HG03439 (cell line): ENCODE data around the gene MBD3.
"Not testable (repeated sequence)": the region's sequence is repeated elsewhere in the genome, so short reads cannot be mapped to it uniquely, and the experiment has no call there.

Experiments used
- ATAC-seq: cut with Tn5 transposase; IDR thresholded peaks from one replicate; pipeline ENCODE4 v1.9.1; 2021; ENCODE audit warnings: mild to moderate bottlenecking, moderate library complexity; ENCODE audit not compliant: unreplicated experiment

MBD3 gene

DNA sequence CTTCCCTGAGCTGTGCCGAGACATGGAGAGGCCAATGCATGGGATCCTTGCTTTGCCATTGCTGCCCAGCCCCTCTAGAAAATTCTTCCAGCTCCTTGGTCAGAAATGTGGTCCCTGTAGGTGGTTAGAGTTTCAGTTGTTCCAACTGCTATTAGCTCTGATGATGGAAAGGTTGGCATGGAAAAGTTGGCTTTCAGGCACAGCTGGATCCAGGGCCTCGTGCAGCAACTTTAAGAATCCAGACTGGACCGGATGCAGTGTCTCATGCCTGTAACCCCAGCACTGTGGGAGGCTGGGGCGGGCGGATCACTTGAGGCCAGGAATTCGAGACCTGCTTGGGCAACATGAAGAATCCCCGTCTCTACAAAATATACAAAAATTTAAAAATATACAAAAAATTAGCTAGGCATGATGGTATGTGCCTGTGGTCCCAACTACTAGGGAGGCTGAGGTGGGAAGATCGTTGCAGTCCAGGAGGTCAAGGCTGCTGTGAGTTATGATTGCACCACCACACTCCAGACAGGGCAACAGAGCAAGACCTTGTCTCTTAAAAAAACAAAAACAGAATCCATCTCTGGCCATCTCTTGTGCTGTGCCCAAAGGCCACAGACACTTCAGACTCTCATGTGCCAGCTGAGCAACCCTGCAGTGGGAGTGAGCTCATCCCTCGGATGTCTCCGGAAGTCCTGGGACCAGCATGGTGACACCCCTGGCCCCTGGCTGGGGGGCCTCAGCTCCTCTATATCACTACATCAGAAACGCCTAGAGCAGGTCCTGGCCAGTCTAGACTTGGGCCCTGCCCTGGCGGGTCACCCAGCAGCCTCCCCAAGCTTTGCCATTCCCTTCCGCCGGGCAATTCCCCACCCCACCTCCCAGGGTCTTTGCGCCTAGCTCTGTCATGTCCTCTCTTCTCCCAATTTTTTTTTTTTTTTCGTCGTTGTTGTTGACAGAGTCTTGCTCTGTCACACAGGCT is 41.3 kb downstream of the MBD3 start:
- ATAC-seq = no peak

DNA sequence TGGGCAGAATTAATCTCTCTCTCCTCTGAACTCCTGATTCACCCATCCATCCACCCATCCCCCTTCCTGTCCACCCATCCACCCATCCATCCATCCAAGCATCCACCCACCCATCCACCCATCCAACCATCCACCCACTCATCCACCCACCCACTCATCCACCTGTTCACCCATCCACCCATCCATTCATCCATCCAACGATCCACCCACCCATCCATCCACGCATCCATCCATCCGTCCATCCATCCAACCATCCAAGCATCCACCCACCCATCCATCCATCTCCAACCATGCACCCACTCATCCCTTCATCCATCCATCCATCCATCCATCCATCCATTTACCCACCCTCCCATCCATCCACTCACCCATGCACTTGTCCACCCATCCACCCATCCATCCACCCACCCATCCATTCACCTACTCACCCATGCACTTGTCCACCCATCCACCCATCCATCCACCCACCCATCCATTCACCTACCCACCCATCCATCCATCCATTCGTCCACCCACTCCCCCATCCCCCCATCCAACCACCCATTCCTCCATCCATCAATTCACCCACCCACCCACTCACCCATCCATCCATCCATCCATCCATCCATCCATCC is 43.2 kb downstream of the MBD3 start:
- ATAC-seq = no peak

GRCh38 chr19:1540365-1540925 is 52.2 kb downstream of the MBD3 start:
- ATAC-seq = no peak

- ATAC-seq = not testable (repeated sequence)
Observed at GRCh38 chr19:1539749-1540148, 52.9 kb downstream of the MBD3 start.

GRCh38 chr19:1538978-1539377 is 53.7 kb downstream of the MBD3 start:
- ATAC-seq = no peak

- ATAC-seq = not testable (repeated sequence)
Observed at GRCh38 chr19:1535699-1536098, 57.0 kb downstream of the MBD3 start.

DNA sequence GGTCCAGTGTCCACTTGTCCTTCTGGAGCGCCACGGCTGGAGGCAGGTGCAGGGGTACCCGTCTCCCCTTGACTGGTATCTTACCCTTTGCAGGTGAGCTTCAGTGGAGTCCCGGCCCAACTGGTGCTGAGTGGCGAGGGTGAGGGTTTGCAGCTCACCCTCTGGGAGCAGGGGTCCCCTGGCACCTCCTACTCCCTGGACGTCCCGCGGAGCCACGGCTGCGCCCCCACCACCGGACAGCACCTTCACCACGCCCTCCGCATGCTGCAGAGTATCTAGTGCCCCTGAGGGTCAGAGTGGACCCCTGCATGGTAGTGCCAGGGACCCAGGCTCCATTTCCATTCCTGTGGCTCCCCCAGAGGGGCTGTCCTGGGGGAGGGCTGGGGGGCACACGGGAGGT is 57.7 kb downstream of the MBD3 start:
- no peak for ATAC-seq

DNA sequence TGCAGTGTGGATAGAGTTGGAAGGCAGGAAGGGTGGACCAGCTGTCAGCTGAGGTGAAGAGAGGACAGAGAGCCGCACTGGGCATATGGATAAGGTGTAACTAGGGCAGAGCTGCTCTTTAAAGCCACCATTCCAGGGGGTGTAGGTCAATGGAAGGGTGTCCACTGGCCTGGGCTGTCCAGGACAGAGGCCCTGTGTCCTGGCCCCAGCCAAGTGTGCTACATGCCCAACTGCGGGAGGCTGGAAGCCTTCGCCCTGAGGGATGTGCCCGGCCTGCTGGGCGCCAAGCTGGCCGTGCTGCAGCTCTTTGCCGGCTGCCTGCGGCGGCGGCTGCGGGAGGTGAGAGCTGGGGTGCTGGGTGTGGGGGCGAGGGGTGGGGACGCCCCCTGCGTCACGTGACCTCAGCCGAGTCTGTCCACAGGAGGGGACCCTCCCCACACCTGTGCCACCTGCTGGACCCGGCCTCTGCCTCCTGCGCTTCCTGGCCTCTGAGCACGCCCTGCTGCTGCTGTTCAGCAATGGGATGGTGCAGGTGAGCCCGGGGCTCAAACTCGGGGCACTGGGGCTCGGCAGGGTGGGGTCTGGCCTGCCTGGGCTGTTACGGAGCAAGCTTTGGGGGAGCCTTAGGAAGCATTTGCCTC is 59.0 kb downstream of the MBD3 start:
- no peak for ATAC-seq

GRCh38 chr19:1532003-1532402 is 60.7 kb downstream of the MBD3 start:
- ATAC-seq = no peak

- ATAC-seq = no peak
Observed at GRCh38 chr19:1531587-1531986, 61.1 kb downstream of the MBD3 start.

DNA sequence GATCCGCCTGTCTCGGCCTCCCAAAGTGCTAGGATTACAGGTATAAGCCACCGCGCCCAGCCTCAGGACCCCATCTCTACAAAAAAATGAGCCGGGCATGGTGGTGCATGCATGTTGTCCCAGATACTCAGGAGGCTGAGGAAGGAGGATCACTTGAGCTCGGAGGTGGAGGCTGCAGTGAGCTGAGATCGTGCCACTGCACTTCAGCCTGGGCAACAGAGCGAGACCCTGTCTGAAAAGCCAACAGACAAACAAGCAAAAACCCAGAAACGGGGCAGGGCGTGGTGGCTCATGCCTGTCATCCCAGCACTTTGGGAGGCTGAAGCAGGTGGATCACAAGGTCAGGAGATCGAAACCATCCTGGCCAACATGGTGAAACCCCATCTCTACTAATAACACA is 61.8 kb downstream of the MBD3 start:
- ATAC-seq = not testable (repeated sequence)

DNA sequence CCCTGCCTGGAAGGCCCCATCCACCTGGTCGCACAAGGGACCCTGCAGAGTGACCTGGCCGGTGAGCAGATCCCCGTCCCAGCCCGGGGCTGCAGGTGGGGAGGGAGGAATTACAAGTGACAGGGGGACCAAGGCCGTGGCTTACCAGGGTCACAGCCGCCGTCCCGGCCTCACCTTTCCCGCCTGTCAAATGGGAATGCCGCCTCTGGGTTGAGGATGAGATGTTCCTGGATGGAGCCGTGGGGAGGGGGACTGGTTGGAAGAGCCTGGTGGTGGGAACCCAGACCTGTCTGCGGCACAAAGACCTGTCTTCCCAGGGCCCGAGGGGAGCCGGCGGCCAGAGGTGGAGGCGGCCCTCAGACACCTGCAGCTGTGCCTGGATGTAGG is 63.2 kb downstream of the MBD3 start:
- no peak for ATAC-seq

DNA sequence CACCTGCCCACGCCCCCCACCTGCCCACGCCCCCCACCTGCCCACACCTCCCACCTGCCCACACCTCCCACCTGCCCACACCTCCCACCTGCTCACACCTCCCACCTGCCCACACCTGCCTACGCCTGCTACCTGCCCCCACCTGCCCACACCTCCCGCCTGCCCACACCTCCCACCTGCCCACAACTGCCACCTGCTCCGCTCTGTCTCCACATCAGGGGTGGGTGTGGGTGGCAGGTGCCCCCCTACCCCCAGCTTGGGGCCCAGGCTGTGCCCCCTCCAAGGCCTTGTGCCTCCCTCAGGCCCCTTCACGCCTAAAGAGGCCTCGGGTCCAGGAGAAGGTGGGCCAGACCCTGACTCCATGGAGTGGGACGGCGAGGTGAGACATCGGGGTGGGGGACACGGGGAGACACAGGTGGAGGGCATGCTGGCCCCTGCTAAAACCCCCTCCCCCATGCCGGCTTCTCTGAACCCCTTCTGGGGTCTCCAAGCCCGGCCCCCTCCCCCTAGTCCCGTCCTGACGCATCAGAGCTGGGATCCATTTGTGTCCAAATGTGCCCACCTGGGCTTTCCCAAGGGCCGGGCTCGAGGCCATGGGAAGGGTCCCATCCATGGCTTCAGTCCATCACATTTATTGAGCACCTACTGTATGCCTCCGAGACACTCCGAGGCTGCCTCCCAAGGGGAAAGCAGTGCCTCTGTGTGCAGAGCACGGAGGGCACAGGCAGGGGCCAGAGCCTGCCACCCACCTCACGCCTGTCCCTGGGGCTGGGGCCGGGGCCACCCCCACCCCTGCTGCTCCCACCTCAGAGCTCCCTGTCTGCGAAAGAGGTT is 63.9 kb downstream of the MBD3 start:
- no peak for ATAC-seq

- ATAC-seq = no peak
Observed at GRCh38 chr19:1527650-1528309, 64.9 kb downstream of the MBD3 start.

GRCh38 chr19:1526979-1527649 is 65.6 kb downstream of the MBD3 start:
- no peak for ATAC-seq

- ATAC-seq = no peak
Observed at GRCh38 chr19:1526066-1526778, 66.4 kb downstream of the MBD3 start.

- ATAC-seq = no peak
Observed at GRCh38 chr19:1525343-1525742, 67.3 kb downstream of the MBD3 start.

- ATAC-seq = no peak
Observed at GRCh38 chr19:1524972-1525325, 67.7 kb downstream of the MBD3 start.
